Measurements from ENCODE around the gene ADAMTSL4. TPM values are rescaled to one million over a fixed set of nuclear protein-coding genes. Genes with fewer than 3 reads are reported as not detected.

ADAMTSL4 gene
- total and polyA plus RNA-seq, 2 donors (not counting 3 experiments of a cell fraction or from before 2014, with no cell fraction given) = 0.73 to 1.0 TPM

DNA sequence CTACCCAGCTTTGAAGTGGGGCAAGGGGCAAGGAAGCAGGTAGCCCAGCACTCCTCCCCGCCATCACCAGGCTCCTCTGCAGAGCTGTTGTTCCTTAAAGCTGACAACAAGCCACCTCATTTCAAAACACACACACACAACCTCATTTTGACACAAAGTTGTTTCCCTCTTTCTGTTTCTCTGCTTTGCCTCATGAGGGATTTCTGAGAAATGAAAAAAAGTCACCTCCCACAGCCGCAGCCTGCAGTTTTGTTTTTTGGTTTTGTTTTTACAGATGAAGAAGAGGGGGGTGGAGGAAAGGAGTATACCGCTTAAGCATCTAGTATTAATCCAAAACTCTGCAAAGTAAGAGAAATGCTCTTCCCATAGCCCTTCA, 18.1 kb downstream of the ADAMTSL4 start:
- Histone ChIP-seq H3K9me1 (replicated peaks; ENCODE audit: control insufficient read depth, extremely low read depth, insufficient read depth, low read length) (no peaks in the 10 kb centered on the region), H3K4me2 (ENCODE audit: insufficient read depth, low read length) (peak overlapping the region; percentile 43), H3K9ac (replicated peaks; ENCODE audit: extremely low read depth, insufficient read depth, low read length) (peak overlapping the region; percentile 79), H3K27me3 (ENCODE audit: control insufficient read depth in 2 of 2, insufficient read depth in 2 of 2, low read length in 2 of 2) (no peaks in the 10 kb centered on the region), H3K36me3 (ENCODE audit: control insufficient read depth in 2 of 2, extremely low read depth in 1 of 2, insufficient read depth in 2 of 2, low read length in 2 of 2) (peaks cover 0 to 3% of the 10 kb centered on the region in 2 experiments), H3K27ac (ENCODE audit: insufficient read depth, low read depth, low read length) (peak overlapping the region; percentile 84), H3K9me3 (replicated peaks; ENCODE audit: control insufficient read depth, insufficient read depth, low read length) (no peaks in the 10 kb centered on the region), H3K4me3 (replicated peaks in 1 of 3; ENCODE audit: insufficient read depth in 1 of 3, low read depth in 1 of 3, low read length in 3 of 3) (no peak overlapping the region), H2AFZ (ENCODE audit: low read depth, low read length) (no peak overlapping the region), H4K20me1 (replicated peaks; ENCODE audit: control insufficient read depth, extremely low read depth, insufficient read depth, low read length) (no peaks in the 10 kb centered on the region), H3K4me1 (ENCODE audit: control insufficient read depth, extremely low read depth, insufficient read depth, low read length) (peaks cover 55% of the 10 kb centered on the region), H3K79me2 (ENCODE audit: control insufficient read depth, insufficient read depth, low read length) (peaks cover 12% of the 10 kb centered on the region)
- TF ChIP-seq POLR2A (IDR thresholded peaks at IDR 0.05; ENCODE audit: low read depth, low read length) = peak; percentile 5
- no peak for TF ChIP-seq MYC (IDR thresholded peaks at IDR 0.05; ENCODE audit: low read depth, low read length)
- TF ChIP-seq EZH2 (IDR thresholded peaks at IDR 0.05; ENCODE audit: borderline replicate concordance, low read depth, low read length, severe bottlenecking) = no peak
- TF ChIP-seq, protein P1, sequence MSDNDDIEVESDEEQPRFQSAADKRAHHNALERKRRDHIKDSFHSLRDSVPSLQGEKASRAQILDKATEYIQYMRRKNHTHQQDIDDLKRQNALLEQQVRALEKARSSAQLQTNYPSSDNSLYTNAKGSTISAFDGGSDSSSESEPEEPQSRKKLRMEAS (IDR thresholded peaks at IDR 0.05; ENCODE audit: insufficient read depth, insufficient read length) = no peak
- BruUV-seq (replicated peaks) = no TSS peak
- intact Hi-C loops (cut with micrococcal nuclease) = no loop called here
- ChIA-PET CTCF (interaction anchor here (1.1 to 13.9 kb wide), 6 partner anchors 8 to 439 kb away, joined by 3 to 288 read pairs (median 9); partner anchors contain the start of genes MCL1 and MINDY1), POLR2A (interaction anchor here (1.0 to 3.7 kb wide), 3 partner anchors 9 to 12 kb away, joined by 3 to 37 read pairs (median 6); partner anchors contain the start of gene MCL1)
- DNase-seq (ENCODE audit: low read depth, low spot score) = no peak
- dilution Hi-C loops (cut with MboI; ENCODE audit: extremely low pct_ligation_motif_present, low sequenced_read_pairs) = no loop called here
- no peak for FAIRE-seq

GRCh38 chr1:150567717-150568593, 18.7 kb downstream of the ADAMTSL4 start:
- ChIA-PET CTCF (interaction anchor here (0.6 to 13.9 kb wide), 8 partner anchors 9 to 439 kb away, joined by 3 to 288 read pairs (median 7); partner anchors contain the start of genes ENSA, MCL1 and MINDY1), POLR2A (interaction anchor here (0.6 to 3.7 kb wide), 4 partner anchors 9 to 20 kb away, joined by 3 to 37 read pairs (median 6); partner anchors contain the start of gene MCL1)
- H3K4me3 ChIP-seq (replicated peaks in 1 of 3; ENCODE audit: insufficient read depth in 1 of 3, low read depth in 1 of 3, low read length in 3 of 3) = no peak overlapping the region
- H3K9me3 ChIP-seq (replicated peaks; ENCODE audit: control insufficient read depth, insufficient read depth, low read length) = no peaks in the 10 kb centered on the region
- H3K4me2 ChIP-seq (ENCODE audit: insufficient read depth, low read length) = peak overlapping the region; percentile 43
- no peak for TF ChIP-seq FOS (IDR thresholded peaks at IDR 0.05; ENCODE audit: borderline replicate concordance, insufficient read depth, low read length)
- no peak for TF ChIP-seq EZH2 (IDR thresholded peaks at IDR 0.05; ENCODE audit: borderline replicate concordance, low read depth, low read length, severe bottlenecking)
- no peak for TF ChIP-seq GATA2 (IDR thresholded peaks at IDR 0.05; ENCODE audit: insufficient read depth, insufficient read length, low read depth, low read length)
- TF ChIP-seq POLR2AphosphoS5 (IDR thresholded peaks at IDR 0.05; ENCODE audit: insufficient read depth, low read depth, low read length) = peak; percentile 88
- TF ChIP-seq, protein P1 (IDR thresholded peaks at IDR 0.05; ENCODE audit: insufficient read depth, insufficient read length) = peak; percentile 73
- TF ChIP-seq POLR2A (IDR thresholded peaks at IDR 0.05; ENCODE audit: low read depth, low read length) = no peak
- TF ChIP-seq JUN (IDR thresholded peaks at IDR 0.05; ENCODE audit: borderline replicate concordance, insufficient read depth, insufficient read length, low read depth) = peak; percentile 75
- no peak for TF ChIP-seq MYC (IDR thresholded peaks at IDR 0.05; ENCODE audit: low read depth, low read length)
- TF ChIP-seq, protein P2, sequence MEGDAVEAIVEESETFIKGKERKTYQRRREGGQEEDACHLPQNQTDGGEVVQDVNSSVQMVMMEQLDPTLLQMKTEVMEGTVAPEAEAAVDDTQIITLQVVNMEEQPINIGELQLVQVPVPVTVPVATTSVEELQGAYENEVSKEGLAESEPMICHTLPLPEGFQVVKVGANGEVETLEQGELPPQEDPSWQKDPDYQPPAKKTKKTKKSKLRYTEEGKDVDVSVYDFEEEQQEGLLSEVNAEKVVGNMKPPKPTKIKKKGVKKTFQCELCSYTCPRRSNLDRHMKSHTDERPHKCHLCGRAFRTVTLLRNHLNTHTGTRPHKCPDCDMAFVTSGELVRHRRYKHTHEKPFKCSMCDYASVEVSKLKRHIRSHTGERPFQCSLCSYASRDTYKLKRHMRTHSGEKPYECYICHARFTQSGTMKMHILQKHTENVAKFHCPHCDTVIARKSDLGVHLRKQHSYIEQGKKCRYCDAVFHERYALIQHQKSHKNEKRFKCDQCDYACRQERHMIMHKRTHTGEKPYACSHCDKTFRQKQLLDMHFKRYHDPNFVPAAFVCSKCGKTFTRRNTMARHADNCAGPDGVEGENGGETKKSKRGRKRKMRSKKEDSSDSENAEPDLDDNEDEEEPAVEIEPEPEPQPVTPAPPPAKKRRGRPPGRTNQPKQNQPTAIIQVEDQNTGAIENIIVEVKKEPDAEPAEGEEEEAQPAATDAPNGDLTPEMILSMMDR (IDR thresholded peaks at IDR 0.05; ENCODE audit: extremely low read depth in 1 of 2, insufficient read depth in 1 of 2, low read depth in 1 of 2, low read length in 2 of 2) = no peak
- BruUV-seq (replicated peaks) = TSS peak; percentile 1
- peaks cover 0 to 4% of the 10 kb centered on the region in 2 experiments for H3K36me3 ChIP-seq (ENCODE audit: control insufficient read depth in 2 of 2, extremely low read depth in 1 of 2, insufficient read depth in 2 of 2, low read length in 2 of 2)
- peak overlapping the region; percentile 79 for H3K9ac ChIP-seq (replicated peaks; ENCODE audit: extremely low read depth, insufficient read depth, low read length)
- intact Hi-C loops (cut with micrococcal nuclease) (loop anchor here (2.0 kb wide), 1 partner anchor 61 kb away; the partner anchor contains the start of gene ENSA), dilution Hi-C loops (cut with MboI; ENCODE audit: extremely low pct_ligation_motif_present, low sequenced_read_pairs) (no loop called here)
- peak; percentile 98 for DNase-seq (ENCODE audit: low read depth, low spot score)
- H4K20me1 ChIP-seq (replicated peaks; ENCODE audit: control insufficient read depth, extremely low read depth, insufficient read depth, low read length) = no peaks in the 10 kb centered on the region
- H3K9me1 ChIP-seq (replicated peaks; ENCODE audit: control insufficient read depth, extremely low read depth, insufficient read depth, low read length) = no peaks in the 10 kb centered on the region
- peaks cover 17% of the 10 kb centered on the region for H3K79me2 ChIP-seq (ENCODE audit: control insufficient read depth, insufficient read depth, low read length)
- H3K27ac ChIP-seq (ENCODE audit: insufficient read depth, low read depth, low read length) = peak overlapping the region; percentile 84
- no peaks in the 10 kb centered on the region for H3K27me3 ChIP-seq (ENCODE audit: control insufficient read depth in 2 of 2, insufficient read depth in 2 of 2, low read length in 2 of 2)
- peak; percentile 81 for FAIRE-seq
- no peak overlapping the region for H2AFZ ChIP-seq (ENCODE audit: low read depth, low read length)
- H3K4me1 ChIP-seq (ENCODE audit: control insufficient read depth, extremely low read depth, insufficient read depth, low read length) = peaks cover 49% of the 10 kb centered on the region
